ENCODE measurements around the gene SSC5D.

- TF ChIP-seq, protein P1, sequence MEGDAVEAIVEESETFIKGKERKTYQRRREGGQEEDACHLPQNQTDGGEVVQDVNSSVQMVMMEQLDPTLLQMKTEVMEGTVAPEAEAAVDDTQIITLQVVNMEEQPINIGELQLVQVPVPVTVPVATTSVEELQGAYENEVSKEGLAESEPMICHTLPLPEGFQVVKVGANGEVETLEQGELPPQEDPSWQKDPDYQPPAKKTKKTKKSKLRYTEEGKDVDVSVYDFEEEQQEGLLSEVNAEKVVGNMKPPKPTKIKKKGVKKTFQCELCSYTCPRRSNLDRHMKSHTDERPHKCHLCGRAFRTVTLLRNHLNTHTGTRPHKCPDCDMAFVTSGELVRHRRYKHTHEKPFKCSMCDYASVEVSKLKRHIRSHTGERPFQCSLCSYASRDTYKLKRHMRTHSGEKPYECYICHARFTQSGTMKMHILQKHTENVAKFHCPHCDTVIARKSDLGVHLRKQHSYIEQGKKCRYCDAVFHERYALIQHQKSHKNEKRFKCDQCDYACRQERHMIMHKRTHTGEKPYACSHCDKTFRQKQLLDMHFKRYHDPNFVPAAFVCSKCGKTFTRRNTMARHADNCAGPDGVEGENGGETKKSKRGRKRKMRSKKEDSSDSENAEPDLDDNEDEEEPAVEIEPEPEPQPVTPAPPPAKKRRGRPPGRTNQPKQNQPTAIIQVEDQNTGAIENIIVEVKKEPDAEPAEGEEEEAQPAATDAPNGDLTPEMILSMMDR (conservative IDR thresholded peaks at IDR 0.05; ENCODE audit: low read length), result no peak
- TF ChIP-seq EZH2phosphoT487 (IDR thresholded peaks at IDR 0.05; ENCODE audit: borderline replicate concordance), result no peak
Observed at GRCh38 chr19:55471266-55471665, 17.0 kb upstream of the SSC5D start.

Measured in Loucy (cell line).